ENCODE results near the gene NDUFA11. TPM values are rescaled to one million over a fixed set of nuclear protein-coding genes. Genes with fewer than 3 reads are reported as not detected.
A peak's percentile ranks its signal among the peaks of the same experiment; 100 is the strongest.

The NDUFA11 gene
- total and polyA plus RNA-seq, 2 of the 13 experiments (the other 11 are each of a cell fraction or from before 2014, with no cell fraction given), result 286 to 378 TPM

- TF ChIP-seq ZNF414 (CRISPR knock-in tag; IDR thresholded peaks at IDR 0.05), result no peak
- no peak for TF ChIP-seq GRHL1 (CRISPR knock-in tag; conservative IDR thresholded peaks at IDR 0.05)
Measured at GRCh38 chr19:5893296-5893903, 10.2 kb downstream of the NDUFA11 start (continued).

GRCh38 chr19:5892772-5893275 is 10.8 kb downstream of the NDUFA11 start:
- in situ Hi-C loops (cut with HindIII; ENCODE audit: extremely low pct_ligation_motif_present, low pct_unique_long_range_greater_than_20kb) (loop anchor here (5.0 kb wide), 2 partner anchors 56 to 86 kb away; partner anchors contain the start of genes FUT6 and NRTN), intact Hi-C loops (cut with micrococcal nuclease; ENCODE audit: unreplicated experiment) (loop anchor here (1.0 kb wide), 2 partner anchors 67 to 89 kb away; no protein-coding TSS in a partner anchor)
- no peaks in the 10 kb centered on the region for H4K20me1 ChIP-seq (ENCODE audit: insufficient read depth, low read length)
- no peak for FAIRE-seq
- H3K4me1 ChIP-seq (ENCODE audit: insufficient read depth, low read length), result peaks cover 43% of the 10 kb centered on the region
- no TSS peak for BruUV-seq (replicated peaks)
- no peak for ATAC-seq
- H3K9ac ChIP-seq (ENCODE audit: insufficient read depth, low read depth, low read length), result no peak overlapping the region
- no peak for DNase-seq (ENCODE audit: low spot score)
- H3K79me2 ChIP-seq (ENCODE audit: insufficient read depth, low read length), result peaks cover under 1% of the 10 kb centered on the region
- H3K4me3 ChIP-seq (replicated peaks in 1 of 3; ENCODE audit: insufficient read depth in 1 of 3, low read depth in 2 of 3, low read length in 3 of 3), result no peak overlapping the region
- H2AFZ ChIP-seq (ENCODE audit: low read length), result no peak overlapping the region
- ChIA-PET POLR2A (interaction anchor here (1.1 to 1.5 kb wide), 6 partner anchors 11 to 89 kb away, joined by 3 to 9 read pairs (median 6); partner anchors contain the start of gene FUT6), CTCF (ENCODE audit: low intra/inter-chr PET ratio, low total read pairs) (interaction anchor here (1.4 to 3.9 kb wide), 3 partner anchors 70 to 99 kb away, joined by 4 to 71 read pairs (median 5); partner anchors contain the start of gene NRTN)
- H3K9me3 ChIP-seq (ENCODE audit: low read length), result no peaks in the 10 kb centered on the region
- no peaks in the 10 kb centered on the region for H3K27me3 ChIP-seq (ENCODE audit: control insufficient read depth in 1 of 2, insufficient read depth in 2 of 2, low read length in 2 of 2)
- H3K36me3 ChIP-seq (replicated peaks in 1 of 2; ENCODE audit: control insufficient read depth in 1 of 2, insufficient read depth in 2 of 2, low read length in 2 of 2), result peaks cover 7 to 28% of the 10 kb centered on the region in 2 experiments; a peak in 4 of 5 replicates
- H3K27ac ChIP-seq (ENCODE audit: extremely low read length, insufficient read depth, low read length), result no peak overlapping the region
- WGBS (ENCODE audit: low lambda C conversion rate), result 78% methylated on average over 10 of the region's 15 CpGs
- H3K4me2 ChIP-seq (ENCODE audit: low read depth, low read length), result no peak overlapping the region
- 0 out of 2 replicates have a peak, but pooled peaks have one; percentile 1 for TF ChIP-seq FOXC1 (CRISPR knock-in tag; IDR thresholded peaks at IDR 0.05; ENCODE audit: borderline replicate concordance)
- peak; percentile 80 for TF ChIP-seq ZNF629 (CRISPR knock-in tag; conservative IDR thresholded peaks at IDR 0.05)
- no peak for TF ChIP-seq TFDP1 (CRISPR knock-in tag; IDR thresholded peaks at IDR 0.05; ENCODE audit: borderline replicate concordance)
- TF ChIP-seq ZNF292 (CRISPR knock-in tag; IDR thresholded peaks at IDR 0.05; ENCODE audit: borderline replicate concordance, low read depth), result 0 out of 2 replicates have a peak, but pooled peaks have one; percentile 7
- 0 out of 2 replicates have a peak, but pooled peaks have one; percentile 5 for TF ChIP-seq ZBTB25 (CRISPR knock-in tag; IDR thresholded peaks at IDR 0.05)
- TF ChIP-seq ERF (CRISPR knock-in tag; IDR thresholded peaks at IDR 0.05), result no peak
- 0 out of 2 replicates have a peak, but pooled peaks have one; percentile 1 for TF ChIP-seq ESRRA (CRISPR knock-in tag; IDR thresholded peaks at IDR 0.05; ENCODE audit: low read depth)
- 0 out of 2 replicates have a peak, but pooled peaks have one; percentile 16 for TF ChIP-seq ZNF607 (CRISPR knock-in tag; IDR thresholded peaks at IDR 0.05; ENCODE audit: borderline replicate concordance)
- TF ChIP-seq HNRNPLL (IDR thresholded peaks at IDR 0.05; ENCODE audit: low read depth, low read length, poor library complexity, severe bottlenecking), result peak; percentile 4
- 0 out of 2 replicates have a peak, but pooled peaks have one; percentile 69 for TF ChIP-seq ATF6 (CRISPR knock-in tag; conservative IDR thresholded peaks at IDR 0.05)
- TF ChIP-seq SSRP1 (CRISPR knock-in tag; IDR thresholded peaks at IDR 0.05), result no peak
